ENCODE results near the gene APRT. TPM values are rescaled to one million over a fixed set of nuclear protein-coding genes. Genes with fewer than 3 reads are reported as not detected.

Gene APRT
- polyA plus RNA-seq, 1 experiment: 152 TPM

DNA sequence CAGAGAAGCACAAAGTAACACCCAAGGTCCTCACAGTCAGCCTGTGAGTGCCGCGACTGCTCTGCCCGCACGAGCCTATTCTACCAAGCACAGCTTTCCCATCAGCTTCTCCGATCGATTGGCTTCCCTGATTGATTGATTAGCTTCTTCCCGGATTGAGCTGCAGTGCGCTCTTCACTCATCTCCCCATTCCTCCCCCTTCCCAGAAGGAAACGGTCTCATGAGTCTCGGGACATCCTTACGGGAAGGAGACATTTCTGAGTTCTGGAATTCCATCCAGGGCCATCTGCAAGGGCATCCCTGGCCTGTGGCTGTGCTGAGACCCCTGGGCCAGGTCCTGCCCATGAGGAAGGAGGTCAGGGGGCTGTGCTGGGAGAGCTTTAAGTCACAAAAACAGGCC, 44.8 kb downstream of the APRT start:
- no peak for TF ChIP-seq CTCF (IDR thresholded peaks at IDR 0.05; ENCODE audit: insufficient read depth, low read depth, low read length)
- no peaks in the 10 kb centered on the region for H3K27me3 ChIP-seq (ENCODE audit: control insufficient read depth, insufficient read depth, low read length)
- ChIA-PET POLR2A (no interaction called here), CTCF (interaction anchor here (1.1 to 3.8 kb wide), 3 partner anchors 10 to 30 kb away, joined by 3 to 22 read pairs (median 15); no protein-coding TSS in a partner anchor)
- H3K36me3 ChIP-seq (ENCODE audit: control insufficient read depth, insufficient read depth, low read length): peaks cover 7% of the 10 kb centered on the region
- no peak overlapping the region for H3K4me3 ChIP-seq (ENCODE audit: low read depth, low read length)
- no peak for DNase-seq (ENCODE audit: low read depth)

GRCh38 chr16:88764913-88765349, 46.8 kb downstream of the APRT start:
- ChIA-PET POLR2A (no interaction called here), CTCF (interaction anchor here (2.3 to 3.8 kb wide), 2 partner anchors 11 to 28 kb away, joined by 13 to 22 read pairs; no protein-coding TSS in a partner anchor)
- no peak for TF ChIP-seq CTCF (IDR thresholded peaks at IDR 0.05; ENCODE audit: insufficient read depth, low read depth, low read length)

DNA sequence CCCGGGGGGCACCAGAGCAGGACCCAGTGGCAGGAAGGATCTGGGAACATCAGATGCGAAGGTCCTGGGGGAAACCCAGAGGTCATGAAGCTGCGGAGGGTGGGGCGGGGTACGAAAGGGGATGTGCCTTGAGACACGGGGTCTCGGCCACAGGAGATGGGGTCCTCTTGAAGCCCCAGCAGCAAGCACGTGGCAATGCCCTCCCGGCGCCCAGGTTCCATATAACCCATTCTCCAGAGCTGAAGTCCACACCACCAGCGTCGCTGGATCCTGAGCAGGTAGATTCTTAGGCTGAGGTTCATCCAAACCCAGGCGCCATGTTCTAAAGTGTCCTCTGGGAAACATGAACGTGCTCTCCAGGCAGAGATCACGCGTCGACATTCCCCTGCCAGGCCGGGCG, 47.6 kb downstream of the APRT start:
- POLR2A ChIA-PET: no interaction called here

More at GRCh38 chr16:88764913-88765349, 46.8 kb downstream of the APRT start:
- no peaks in the 10 kb centered on the region for H3K27me3 ChIP-seq (ENCODE audit: control insufficient read depth, insufficient read depth, low read length)
- peaks cover 7% of the 10 kb centered on the region for H3K36me3 ChIP-seq (ENCODE audit: control insufficient read depth, insufficient read depth, low read length)
- no peak for DNase-seq (ENCODE audit: low read depth)
- H3K4me3 ChIP-seq (ENCODE audit: low read depth, low read length): no peak overlapping the region

GRCh38 chr16:88763502-88764053, 48.1 kb downstream of the APRT start:
- POLR2A ChIA-PET: no interaction called here

More for the DNA sequence above, 47.6 kb downstream of the APRT start:
- Histone ChIP-seq H3K36me3 (ENCODE audit: control insufficient read depth, insufficient read depth, low read length) (peaks cover 7% of the 10 kb centered on the region), H3K4me3 (ENCODE audit: low read depth, low read length) (no peak overlapping the region), H3K27me3 (ENCODE audit: control insufficient read depth, insufficient read depth, low read length) (no peaks in the 10 kb centered on the region)
- CTCF ChIA-PET: interaction anchor here (1.4 to 3.8 kb wide), 3 partner anchors 10 to 27 kb away, joined by 4 to 22 read pairs (median 13); no protein-coding TSS in a partner anchor
- DNase-seq (ENCODE audit: low read depth): no peak
- TF ChIP-seq CTCF (IDR thresholded peaks at IDR 0.05; ENCODE audit: insufficient read depth, low read depth, low read length): no peak

More at GRCh38 chr16:88763502-88764053, 48.1 kb downstream of the APRT start:
- DNase-seq (ENCODE audit: low read depth): no peak
- TF ChIP-seq CTCF (IDR thresholded peaks at IDR 0.05; ENCODE audit: insufficient read depth, low read depth, low read length): no peak
- no peak overlapping the region for H3K4me3 ChIP-seq (ENCODE audit: low read depth, low read length)
- H3K27me3 ChIP-seq (ENCODE audit: control insufficient read depth, insufficient read depth, low read length): no peaks in the 10 kb centered on the region
- H3K36me3 ChIP-seq (ENCODE audit: control insufficient read depth, insufficient read depth, low read length): peaks cover 7% of the 10 kb centered on the region
- CTCF ChIA-PET: interaction anchor here (0.8 to 3.8 kb wide), 5 partner anchors 9 to 26 kb away, joined by 3 to 22 read pairs (median 4); no protein-coding TSS in a partner anchor

Measured in BJ (cell line).